GM19043 (cell line): Measurements from ENCODE around the gene STAT4.
"Not testable (repeated sequence)": the region's sequence is repeated elsewhere in the genome, so short reads cannot be mapped to it uniquely, and the experiment has no call there.

ENCODE experiments used
- ATAC-seq: cut with Tn5 transposase; IDR thresholded peaks from one replicate; pipeline ENCODE4 v1.9.1; 2021; ENCODE audit warnings: low read depth; ENCODE audit not compliant: unreplicated experiment

STAT4 gene

DNA sequence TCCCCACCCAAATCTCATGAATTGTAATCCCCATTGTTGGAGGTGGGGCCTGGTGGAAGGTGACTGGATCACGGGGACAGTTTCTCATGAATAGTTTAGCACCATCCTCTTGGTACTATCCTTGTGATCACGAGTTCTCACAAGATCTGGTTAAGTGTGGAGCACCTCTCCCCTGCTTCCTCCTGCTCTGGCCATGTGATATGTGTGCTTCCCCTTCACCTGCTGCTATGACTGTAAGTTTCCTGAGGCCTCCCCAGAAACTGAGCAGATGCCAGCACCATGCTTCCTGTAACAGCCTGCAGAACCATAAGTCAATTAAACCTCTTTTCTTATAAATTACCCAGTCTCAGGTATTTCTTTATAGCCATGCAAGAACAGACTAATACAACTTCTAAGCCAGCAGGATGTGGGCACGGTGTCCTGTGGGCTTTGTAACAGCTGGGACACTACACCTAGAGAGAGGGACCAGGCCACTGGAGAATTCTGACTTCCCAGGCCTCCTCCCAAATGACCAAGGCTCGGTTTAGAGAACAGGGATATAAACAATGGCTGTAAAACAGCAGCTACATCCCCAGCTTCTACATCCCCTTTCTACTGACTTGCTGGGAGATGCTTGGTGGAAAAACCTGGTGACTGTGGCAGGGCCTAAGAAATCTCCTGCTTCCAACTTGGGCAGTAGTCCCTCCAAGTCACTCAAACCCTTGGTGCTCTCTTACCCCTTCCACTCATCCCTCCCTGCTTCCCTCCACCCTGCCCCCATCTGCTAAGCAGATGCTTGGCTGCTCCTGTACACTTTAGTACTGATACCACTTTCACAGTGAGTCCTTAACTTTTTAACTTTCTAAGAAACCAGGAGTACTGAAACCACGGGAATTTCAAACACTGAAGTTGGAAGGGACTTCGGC, 147.1 kb downstream of the STAT4 start:
- no peak for ATAC-seq

DNA sequence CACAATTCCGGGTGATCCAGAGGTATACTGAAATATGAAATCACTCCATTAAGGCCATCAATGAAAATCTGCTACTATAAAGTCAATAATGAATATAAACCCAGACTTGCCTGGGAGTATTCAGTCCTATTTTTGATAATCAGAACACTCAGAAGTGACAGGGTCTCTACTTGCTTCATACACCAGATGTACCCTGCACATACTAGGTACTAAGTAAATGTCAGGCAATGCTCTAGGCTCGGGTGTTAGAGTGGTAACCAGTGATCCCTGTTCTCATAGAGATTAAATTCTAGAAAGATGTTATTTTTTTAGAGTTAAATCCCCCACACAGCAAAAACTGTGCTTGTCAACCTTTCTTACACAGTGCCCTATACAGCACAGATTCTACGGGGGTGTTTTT, 149.2 kb downstream of the STAT4 start:
- no peak for ATAC-seq

DNA sequence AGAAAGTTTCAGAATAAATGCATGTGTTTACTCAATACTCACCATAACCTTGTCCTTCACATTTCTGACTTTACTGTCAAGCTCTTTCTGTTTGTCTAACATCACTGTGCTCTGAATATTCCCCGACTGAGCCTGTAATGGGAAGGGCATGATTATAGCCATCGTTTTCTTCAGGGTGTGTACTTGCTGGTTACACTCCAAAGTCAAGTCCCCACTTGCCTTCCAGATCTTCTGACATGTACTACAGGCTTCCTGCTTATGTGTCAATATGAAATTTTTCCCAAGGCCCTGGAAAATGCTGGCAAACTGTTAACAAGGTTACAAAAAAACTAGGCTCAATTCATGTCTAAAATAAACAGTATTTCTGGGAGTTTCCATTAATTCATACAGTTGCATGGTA, 149.8 kb downstream of the STAT4 start:
- ATAC-seq = no peak

DNA sequence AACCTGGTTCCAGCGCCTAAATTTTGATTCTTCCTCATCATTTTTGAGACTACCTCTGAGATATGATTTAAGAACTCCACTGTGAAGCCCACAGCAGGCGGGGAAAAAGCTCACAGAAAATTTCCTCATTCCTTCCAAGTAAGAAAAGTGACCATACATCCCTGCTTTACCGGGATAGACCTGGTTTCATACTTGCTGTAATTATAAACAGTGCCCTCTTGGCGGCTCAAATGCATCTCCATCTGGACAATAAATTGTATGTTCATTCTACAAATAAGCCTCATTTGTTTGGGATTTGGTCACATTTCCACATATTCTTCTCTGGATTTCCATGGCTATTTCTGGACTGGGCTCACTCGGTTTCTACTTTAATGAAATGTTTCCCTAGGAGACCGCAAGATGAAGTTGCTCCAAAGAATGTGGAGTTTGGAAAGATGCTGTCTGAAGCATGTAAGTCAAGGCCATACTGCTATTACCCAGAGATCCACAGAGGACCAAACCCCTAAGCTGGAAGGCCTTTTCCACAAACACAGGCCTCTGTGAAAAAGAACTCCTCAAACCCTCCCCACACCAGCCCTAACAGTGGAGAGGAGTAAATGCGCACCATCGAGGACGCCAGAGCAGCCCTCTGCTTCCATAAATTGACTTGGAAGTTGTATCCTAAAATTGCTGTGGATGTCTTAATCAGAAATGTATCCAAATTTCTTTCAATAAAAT, 150.7 kb downstream of the STAT4 start:
- no peak for ATAC-seq

DNA sequence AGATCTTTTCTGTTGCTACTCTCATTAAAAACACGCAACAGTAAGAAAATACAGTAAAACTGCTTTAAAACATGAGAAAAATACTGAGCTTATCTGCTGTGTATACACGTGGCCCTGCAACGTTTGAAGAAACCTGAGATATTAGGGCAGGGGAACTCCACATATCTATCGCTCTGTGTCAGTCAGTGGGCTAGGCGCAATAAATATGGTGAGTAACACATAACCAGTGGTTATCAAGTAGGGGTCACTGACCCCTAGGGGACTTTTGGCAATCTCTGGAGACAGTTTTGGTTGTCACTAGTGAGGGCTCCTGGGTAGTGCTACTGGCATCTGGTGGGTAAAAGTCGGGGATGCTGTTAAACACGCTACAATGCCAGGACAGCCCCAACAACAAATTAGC, 151.7 kb downstream of the STAT4 start:
- no peak for ATAC-seq

DNA sequence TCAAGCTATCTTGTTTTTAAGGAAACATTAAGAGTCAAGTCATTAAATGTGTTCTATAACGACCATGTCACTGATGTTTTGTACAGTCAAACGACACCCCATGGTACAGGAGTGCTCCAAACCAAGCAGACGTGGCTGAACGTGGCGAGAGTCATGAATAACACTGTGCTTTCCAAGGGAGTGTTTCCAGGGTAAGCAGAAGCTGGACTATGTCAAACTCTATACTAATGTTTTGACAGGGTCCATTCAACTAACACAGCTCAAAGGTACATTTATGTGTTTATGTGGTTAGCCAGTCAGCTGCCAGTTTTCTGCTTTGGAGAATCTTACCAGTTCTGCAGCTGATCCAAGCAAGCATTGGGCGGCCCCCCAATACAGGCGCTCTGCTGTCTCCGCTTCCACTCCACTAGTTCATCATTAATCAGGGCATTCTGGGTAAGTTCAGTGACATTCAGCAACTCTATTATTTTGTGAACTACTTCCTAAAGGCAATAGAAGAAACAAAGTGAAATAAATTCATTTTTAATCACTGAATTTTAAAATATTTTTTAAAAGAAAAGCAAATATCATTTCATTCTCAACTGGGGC, 153.2 kb downstream of the STAT4 start:
- ATAC-seq = no peak

DNA sequence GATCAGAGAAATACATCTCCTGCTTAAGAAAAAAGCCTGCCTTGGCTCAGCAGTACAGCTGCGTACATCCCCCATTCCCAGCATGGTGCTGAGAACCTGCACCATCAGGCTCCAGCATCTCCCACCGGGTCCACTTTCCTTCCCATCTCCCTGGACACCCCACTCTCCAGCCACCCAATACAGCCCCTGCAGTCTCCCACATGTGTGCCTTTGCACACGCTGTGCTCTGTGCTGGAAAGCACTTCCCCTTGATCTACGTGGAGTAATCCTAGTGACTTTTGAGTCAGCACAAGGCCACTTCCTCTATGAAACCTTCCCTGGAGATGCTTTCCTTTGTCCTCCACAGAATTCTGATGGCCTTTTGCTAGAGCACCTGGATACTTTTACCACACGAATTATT, 153.8 kb downstream of the STAT4 start:
- ATAC-seq = no peak

DNA sequence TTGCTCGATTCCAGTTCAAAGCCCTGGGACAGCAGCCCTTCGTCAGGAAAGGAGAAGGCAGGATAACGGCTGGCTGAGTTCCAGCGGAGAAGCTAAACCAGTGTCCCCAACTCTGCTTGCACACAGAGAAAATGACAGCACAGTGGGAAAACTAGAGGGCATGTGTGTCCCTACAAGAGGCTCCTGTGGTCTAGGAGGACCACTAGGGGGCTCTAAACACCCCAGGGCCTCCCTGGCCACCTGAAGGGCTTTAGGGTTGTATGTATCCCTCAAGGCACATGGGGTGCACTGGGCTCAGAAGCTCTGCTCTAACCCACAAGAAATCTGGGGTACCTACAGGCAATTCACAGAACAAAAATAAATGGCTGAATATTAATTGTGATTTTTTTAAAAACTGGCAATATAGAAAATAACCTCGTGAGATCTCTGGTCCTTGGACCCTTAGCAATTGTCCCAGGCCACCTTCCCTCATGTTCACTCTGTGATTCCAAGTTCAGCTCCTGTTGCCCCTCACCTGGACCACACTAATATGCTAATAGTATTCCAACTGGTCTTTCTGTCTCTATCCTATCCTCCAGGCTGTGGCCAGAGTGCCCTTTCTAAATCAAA, 154.4 kb downstream of the STAT4 start:
- no peak for ATAC-seq

DNA sequence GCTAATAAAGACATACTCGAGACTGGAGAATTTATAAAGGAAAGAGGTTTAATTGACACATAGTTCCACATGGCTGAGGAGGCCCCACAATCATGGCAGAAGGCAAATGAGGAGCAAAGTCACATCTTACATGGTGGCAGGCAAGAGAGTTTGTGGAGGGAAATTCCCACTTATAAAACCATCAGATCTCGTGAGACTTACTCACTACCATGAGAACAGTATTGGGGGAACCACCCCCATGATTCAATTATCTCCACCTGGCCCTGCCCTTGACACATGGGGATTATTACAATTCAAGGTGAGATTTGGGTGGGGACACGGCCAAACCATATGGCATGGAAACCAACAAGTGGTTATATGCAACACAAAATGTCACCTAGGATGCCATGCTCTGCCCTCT, 155.5 kb downstream of the STAT4 start:
- not testable (repeated sequence) for ATAC-seq

DNA sequence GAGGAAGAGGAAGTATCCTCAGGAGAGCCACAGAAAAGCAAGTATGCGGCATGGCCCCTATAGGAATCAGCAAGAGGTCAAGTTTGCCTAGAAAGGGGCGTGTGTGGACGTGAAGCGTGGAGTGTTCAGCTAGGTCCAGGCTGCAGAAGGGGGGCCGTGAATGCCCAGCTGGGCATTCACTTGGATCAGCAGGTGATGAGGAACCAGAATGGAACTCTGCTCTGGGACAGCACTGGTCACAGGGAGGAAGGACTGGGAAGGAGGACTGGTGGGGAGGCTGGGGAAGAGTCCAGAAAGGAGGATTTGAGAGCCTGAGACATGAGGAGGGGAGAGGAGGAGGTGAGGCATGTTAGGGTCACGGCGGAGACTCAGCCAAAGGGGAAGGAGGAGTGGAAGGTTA, 156.6 kb downstream of the STAT4 start:
- no peak for ATAC-seq

DNA sequence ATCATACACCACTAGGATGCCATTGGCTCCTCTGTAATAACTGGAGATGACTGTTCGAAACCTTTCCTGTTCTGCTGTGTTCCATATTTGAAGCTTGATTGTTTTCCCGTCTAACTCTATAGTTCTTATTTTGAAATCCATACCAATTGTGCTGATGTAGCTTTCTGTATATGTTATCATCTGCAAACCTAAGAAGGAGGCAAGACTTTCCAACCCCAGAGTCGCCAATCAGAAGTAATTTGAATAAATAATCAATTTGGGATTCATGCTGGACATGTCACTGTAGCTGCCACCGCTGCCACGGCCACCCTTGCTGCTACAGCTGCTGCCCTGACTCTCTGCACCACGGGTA, 157.5 kb downstream of the STAT4 start:
- ATAC-seq = no peak

DNA sequence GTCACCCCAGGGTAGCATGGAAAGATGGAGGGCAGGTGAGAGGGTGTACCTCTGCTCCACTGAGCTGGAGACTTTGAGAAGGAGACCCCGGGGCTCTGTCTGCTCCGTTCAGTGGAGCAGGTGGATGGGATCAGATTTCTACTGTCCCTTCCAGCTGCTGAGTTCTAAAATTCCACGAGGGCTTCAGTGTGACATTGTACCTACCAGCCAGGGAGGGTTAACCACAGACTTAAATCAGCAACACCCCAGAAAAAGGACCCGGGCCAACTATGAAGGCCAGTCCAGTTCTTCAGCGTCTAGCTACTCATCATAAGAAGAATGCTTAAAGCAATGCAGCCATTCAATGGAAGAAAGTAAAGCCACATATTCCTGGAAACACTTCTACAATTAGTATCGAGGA, 160.7 kb downstream of the STAT4 start:
- ATAC-seq = no peak

DNA sequence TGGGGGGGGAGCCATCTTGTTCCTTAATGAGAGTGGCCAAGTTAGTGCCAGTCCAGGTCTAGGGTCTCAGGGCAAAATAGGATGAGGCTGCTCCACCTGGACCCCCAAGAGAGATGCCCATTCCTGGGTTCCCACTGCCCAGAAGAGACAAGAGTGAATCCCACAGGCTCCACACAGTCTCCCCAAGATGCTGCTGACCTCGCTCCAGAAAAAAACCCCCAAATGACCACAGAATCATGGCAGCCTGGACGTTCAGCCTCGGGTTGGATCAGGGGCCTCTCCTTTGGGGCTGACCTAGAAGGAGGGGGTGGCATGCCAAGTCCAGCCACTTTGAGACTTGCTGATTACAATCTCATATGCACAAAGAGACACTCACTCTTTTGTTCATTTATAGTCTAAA, 161.9 kb downstream of the STAT4 start:
- no peak for ATAC-seq

DNA sequence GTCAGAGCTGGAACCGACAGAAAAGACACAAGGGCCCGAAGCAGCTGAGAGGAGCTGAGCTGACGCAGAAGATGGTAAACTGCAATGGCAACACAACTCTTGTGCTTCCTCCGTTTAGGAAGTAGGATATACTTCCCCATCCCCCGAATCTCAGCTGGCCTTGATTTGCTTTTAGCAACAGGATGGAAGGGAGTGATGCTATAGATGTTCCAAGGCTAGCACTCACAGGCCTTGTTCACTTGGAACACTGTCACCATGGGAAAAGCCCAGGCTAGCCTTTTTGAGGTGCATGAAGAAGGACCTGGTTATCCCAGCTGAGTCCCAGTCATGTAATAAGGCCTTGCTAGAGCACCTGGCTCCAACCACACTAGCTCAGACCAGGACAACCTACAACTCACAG, 162.9 kb downstream of the STAT4 start:
- ATAC-seq = no peak

DNA sequence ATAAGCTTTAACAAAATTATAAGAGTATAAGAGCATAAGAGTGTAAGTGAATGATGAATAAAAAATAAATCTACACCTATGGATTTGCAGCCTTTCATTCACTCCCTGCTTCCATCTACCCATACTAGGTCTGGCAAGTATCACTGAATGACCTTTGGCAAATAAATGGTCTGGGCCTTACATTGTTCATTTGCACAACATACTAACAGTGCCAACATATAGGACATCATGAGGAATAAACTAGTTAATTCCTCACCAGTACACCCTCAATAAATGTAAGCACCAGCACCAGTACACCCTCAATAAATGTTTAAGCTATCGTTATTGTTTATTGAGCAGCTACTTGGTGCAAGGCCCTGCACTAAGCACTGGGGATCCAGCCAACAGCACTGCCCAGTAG, 163.7 kb downstream of the STAT4 start:
- ATAC-seq = no peak

DNA sequence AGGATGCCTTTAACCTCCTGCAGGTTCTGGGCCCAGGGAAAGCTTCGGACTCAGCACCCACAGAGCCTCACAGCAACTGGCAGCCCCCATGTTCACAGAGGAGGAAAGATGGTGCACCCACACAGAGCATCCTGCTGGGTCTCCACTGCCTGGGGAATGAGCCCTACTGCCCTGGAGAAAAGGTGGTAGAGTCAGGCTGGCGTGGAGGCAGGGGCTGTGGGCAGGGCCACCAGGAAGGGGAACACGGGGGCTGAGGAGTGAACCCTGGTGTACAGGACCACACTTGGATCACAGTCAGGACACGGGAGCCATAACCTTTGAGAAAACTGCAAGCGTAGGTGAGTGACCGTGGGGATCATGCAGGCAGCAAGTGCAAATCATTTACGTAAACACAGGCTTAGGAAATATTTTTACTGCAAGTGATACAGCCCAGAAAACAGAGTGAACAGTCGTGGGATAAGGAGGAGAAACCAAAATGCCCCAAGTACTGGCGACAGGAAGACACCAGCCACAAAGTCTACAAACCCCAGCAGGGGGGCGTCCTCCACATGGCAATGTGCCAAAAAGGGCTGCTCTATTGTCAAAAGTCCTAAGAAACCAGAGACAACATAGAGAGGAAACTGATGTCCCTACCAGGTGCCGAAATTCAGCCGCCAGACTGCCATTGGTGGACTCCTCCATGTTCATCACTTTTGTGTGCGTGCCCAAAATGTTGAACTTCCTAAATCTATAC, 164.4 kb downstream of the STAT4 start:
- ATAC-seq = no peak

DNA sequence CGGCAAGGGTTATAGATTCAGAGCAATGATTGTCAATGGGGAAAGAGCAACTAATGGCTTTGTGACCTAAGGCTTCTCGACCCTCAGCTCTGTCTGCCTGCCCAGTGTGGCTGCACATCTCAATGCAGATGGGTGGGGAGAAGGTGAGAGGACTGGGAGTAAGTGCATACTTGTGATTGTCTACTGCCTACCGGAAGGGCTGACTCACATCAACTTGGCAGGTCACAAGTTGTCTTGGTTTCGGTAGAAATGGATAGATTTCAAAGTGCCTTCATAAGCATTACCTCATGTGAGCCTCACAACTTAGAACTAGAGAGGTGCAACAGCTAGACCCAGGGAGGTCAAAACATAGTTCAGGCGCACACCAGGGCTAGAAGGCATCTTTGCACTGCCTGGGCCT, 166.2 kb downstream of the STAT4 start:
- ATAC-seq = no peak

DNA sequence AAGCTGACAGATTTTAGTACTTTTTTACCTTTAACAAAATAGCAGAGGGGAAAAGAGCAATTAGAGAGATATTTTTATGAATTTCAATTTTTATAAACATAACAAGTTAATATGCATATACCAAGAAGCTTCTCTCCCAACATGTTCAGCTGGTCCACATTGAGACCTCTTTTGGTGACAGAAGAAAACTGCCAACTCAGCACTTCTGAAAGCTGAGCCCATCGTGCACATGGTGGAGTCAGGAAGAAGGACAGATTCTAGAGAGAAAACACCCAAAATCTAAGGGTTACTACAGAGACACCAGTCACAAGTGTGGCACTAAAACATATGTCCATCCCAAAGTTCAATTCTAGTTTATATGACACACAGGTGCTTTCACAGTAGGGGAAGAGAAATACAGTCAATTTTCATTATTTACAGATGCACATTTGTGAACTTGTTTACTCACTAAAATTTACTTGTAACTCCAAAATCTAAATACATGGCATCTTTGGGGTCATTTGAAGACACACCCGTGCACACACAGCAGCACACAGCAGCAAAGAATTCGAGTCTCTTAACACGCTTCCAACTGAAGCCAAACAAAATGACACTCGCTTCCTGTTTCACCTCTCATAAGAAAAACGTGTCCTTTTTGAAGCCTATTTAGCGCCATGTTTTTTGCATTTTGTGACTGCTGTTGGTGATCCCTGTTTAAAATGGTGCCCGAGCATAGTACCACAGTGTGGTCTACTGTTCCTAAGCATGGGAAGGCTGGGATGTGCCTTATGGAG, 168.3 kb downstream of the STAT4 start:
- ATAC-seq = no peak

DNA sequence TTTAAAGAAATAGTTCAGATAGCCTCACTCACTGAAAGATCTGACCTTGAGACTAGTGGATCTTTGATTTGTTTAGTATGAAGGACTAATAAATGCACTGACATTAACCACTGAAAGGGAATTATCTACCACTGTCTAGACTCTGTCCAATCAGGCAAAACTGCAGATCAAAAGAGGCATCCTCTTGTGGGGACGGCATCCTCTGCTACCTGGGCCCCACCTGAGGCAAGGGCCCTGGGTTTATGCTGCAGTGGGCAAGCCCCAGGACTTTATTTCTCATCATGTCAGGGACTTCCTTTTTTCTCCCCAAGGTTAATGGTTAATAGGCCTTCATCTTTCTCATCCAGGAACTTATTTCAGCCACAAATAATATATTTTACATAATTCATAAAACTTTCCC, 169.1 kb downstream of the STAT4 start:
- no peak for ATAC-seq

DNA sequence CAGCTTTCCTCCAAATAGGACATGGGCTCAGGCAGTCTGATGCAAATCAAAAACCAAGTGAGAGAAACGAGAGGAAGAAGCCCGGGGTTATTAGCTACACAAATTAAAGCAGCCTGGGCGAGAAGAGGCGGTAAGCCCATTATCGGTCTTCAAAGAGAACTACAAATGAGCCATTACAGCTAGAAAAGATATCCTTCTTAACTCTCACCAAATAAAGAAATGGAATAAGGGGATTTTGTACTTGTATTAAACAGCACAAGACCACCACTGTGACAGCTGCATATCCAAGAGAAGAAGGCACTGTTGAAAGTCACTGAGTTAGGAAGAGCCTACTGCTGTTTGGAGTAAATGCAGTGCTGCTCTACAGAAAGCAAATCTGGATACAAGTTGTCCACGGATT, 169.5 kb downstream of the STAT4 start:
- no peak for ATAC-seq
